ENCODE data around the gene THEMIS2. TPM values are rescaled to one million over a fixed set of nuclear protein-coding genes. Genes with fewer than 3 reads are reported as not detected.

The THEMIS2 gene
- total and polyA plus RNA-seq, 2 of the 8 experiments (the other 6 are each of a cell fraction or from before 2014, with no cell fraction given): 12.4 to 28.0 TPM

DNA sequence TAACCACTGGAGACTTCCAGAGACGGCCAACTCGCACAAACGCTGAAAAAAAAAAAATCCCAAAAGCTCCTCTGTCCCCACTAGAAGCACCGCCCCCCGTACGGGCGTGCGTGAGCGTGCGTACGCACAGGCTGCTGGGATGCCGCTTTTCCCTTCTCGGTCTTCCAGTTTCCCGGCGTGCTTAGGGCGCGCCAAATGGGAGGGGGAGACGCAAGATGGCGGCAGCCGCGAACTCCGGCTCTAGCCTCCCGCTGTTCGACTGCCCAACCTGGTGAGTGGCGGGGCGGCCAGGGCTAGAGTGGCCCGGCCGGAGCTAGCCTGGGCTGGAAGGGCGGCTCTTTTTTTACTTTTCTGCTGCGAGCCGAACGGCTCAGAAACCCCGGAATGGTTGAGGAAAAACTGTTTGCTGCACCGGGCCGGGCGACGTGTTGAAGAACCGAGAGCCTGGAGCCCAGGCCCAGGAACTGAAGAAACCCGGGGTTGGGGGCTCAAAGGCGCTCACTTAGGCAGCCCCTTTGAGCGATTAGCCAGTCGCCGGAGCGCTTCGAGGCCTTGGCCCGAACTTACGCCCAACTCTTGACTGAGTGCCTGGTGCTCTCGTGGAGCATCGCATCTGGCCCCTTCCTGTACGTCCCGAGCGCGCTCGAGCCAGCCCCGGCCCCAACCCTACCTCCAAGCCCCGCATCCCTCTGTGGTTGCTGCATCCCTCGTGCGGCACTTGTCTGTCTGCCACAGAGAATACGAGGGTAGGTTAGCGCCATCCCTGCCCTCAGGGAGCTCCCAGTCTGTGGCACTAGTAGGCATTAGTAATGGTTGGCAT is 41.5 kb upstream of the THEMIS2 start, which contains the start of gene PPP1R8:
PPP1R8 (plus strand) TSS at position 162 of the 820 bp plus-strand sequence; CDS start at position 216, 54 bp downstream.
- Histone ChIP-seq H3K27me3 (replicated peaks in 1 of 4; ENCODE audit: control insufficient read depth in 3 of 4, extremely low read depth in 1 of 4, insufficient read depth in 3 of 4, low read length in 3 of 4) (no peaks in the 10 kb centered on the region), H2BK120ac (replicated peaks; ENCODE audit: low read depth, low read length) (no peak within 1 kb of the TSS), H2BK5ac (ENCODE audit: low read depth, low read length) (peak within 1 kb of the TSS; percentile 90), H2AFZ (ENCODE audit: low read length) (peak within 1 kb of the TSS; percentile 19; the same call in 1 of the 2 replicates), H3K23me2 (ENCODE audit: low read depth, low read length) (peaks cover 4% of the 10 kb centered on the region; the same call in 1 of the 2 replicates), H4K8ac (ENCODE audit: extremely low read depth, insufficient read depth, low read length) (peak within 1 kb of the TSS; percentile 100), H3K4me2 (ENCODE audit: insufficient read depth in 1 of 2, low read depth in 2 of 2, low read length in 2 of 2) (peak within 1 kb of the TSS; percentile 83 to 93), H3K4me1 (replicated peaks in 1 of 4; ENCODE audit: control insufficient read depth in 3 of 4, insufficient read depth in 4 of 4, low read length in 3 of 4) (no peaks in the 10 kb centered on the region; a peak in 2 of 7 replicates), H4K20me1 (replicated peaks in 1 of 2; ENCODE audit: control insufficient read depth in 1 of 2, insufficient read depth in 2 of 2, low read length in 2 of 2) (no peaks in the 10 kb centered on the region), H2BK12ac (ENCODE audit: low read depth, low read length) (peak within 1 kb of the TSS; percentile 46; the same call in 1 of the 2 replicates), H3K9me3 (ENCODE audit: insufficient read depth in 2 of 2, low read depth in 1 of 2, low read length in 1 of 2) (no peaks in the 10 kb centered on the region), H3K27ac (ENCODE audit: low read depth, low read length) (peak within 1 kb of the TSS; percentile 95), H3K23ac (ENCODE audit: insufficient read length) (no peak within 1 kb of the TSS), H2BK20ac (ENCODE audit: low read length) (no peak within 1 kb of the TSS), H3K36me3 (ENCODE audit: control insufficient read depth in 2 of 4, insufficient read depth in 4 of 4, low read length in 3 of 4) (peaks cover 5 to 18% (median 10%) of the 10 kb centered on the region in 4 experiments; a peak in 6 of 8 replicates), H3K9ac (replicated peaks in 1 of 4; ENCODE audit: extremely low read depth in 1 of 4, low read depth in 3 of 4, low read length in 3 of 4) (peak within 1 kb of the TSS; percentile 95 to 99 (median 98)), H3K79me1 (ENCODE audit: low read depth, low read length) (no peaks in the 10 kb centered on the region), H4K5ac (ENCODE audit: insufficient read length, low read depth, low read length) (peak within 1 kb of the TSS; percentile 94), H3K4ac (replicated peaks; ENCODE audit: insufficient read length, low read depth, low read length) (peak within 1 kb of the TSS; percentile 63), H3K56ac (replicated peaks; ENCODE audit: insufficient read length, low read depth, low read length) (peak within 1 kb of the TSS; percentile 70), H3K18ac (ENCODE audit: extremely low read depth, low read length) (peak within 1 kb of the TSS; percentile 89; the same call in 1 of the 2 replicates), H3K79me2 (ENCODE audit: control insufficient read depth in 1 of 2, insufficient read depth in 2 of 2, low read length in 2 of 2) (peaks cover 17 to 49% of the 10 kb centered on the region in 2 experiments), H3K14ac (ENCODE audit: insufficient read length) (no peak within 1 kb of the TSS), H2AK5ac (ENCODE audit: low read depth, low read length) (peak within 1 kb of the TSS; percentile 69; the same call in 1 of the 2 replicates), H4K91ac (replicated peaks; ENCODE audit: insufficient read length, low read length) (peak within 1 kb of the TSS; percentile 15), H2BK15ac (ENCODE audit: low read length) (no peak within 1 kb of the TSS), H3K4me3 (ENCODE audit: extremely low read depth in 1 of 4, insufficient read depth in 2 of 4, low read depth in 3 of 4, low read length in 4 of 4) (peak within 1 kb of the TSS; percentile 69 to 96 (median 82))
- 2% methylated on average over 59 of the region's 60 CpGs; no CpG with 5 or more reads in 1 of the 2 experiments for WGBS, 2 experiments (ENCODE audit: extremely low coverage in 1 of 2, insufficient coverage in 1 of 2, insufficient read length in 1 of 2, insufficient replicate concordance in 2 of 2, low coverage in 1 of 2, low lambda C conversion rate in 2 of 2, missing lambda C conversion rate in 1 of 2)
- peak; percentile 36 for FAIRE-seq
- POLR2A ChIA-PET (ENCODE audit: partially characterized antibody): interaction anchor here (0.6 to 3.3 kb wide), 29 partner anchors 8 to 803 kb away, joined by 3 to 23 read pairs (median 3); partner anchors contain the start of genes FAM76A, SMPDL3B and STX12
- CTCF ChIA-PET (ENCODE audit: partially characterized antibody): interaction anchor here (1.1 kb wide), 1 partner anchor 18 kb away, joined by 3 read pairs; no protein-coding TSS in a partner anchor
- DNase-seq (ENCODE audit: low read depth in 1 of 2, low spot score in 2 of 2): peak; percentile 81 to 90
- TF ChIP-seq JUN (IDR thresholded peaks at IDR 0.05; ENCODE audit: low read depth, low read length) (no peak), RNF2 (IDR thresholded peaks at IDR 0.05; ENCODE audit: borderline replicate concordance, low read depth, low read length, missing control alignments, poor library complexity, severe bottlenecking) (no peak), BRCA1 (IDR thresholded peaks at IDR 0.05; ENCODE audit: low read depth, low read length) (no peak), CBX8 (IDR thresholded peaks at IDR 0.05; ENCODE audit: borderline replicate concordance, low read depth, low read length) (no peak), JUND (IDR thresholded peaks at IDR 0.05; ENCODE audit: low read length) (peak; percentile 36; the same call in 1 of the 2 replicates), POU5F1 (IDR thresholded peaks at IDR 0.05; ENCODE audit: low read depth, low read length) (no peak), POLR2A (IDR thresholded peaks at IDR 0.05; ENCODE audit: control extremely low read depth in 1 of 2, low read depth in 2 of 2, low read length in 2 of 2) (peak; percentile 97 to 98), BACH1 (IDR thresholded peaks at IDR 0.05; ENCODE audit: low read length) (no peak)
- TF ChIP-seq, protein P1, sequence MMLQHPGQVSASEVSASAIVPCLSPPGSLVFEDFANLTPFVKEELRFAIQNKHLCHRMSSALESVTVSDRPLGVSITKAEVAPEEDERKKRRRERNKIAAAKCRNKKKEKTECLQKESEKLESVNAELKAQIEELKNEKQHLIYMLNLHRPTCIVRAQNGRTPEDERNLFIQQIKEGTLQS (IDR thresholded peaks at IDR 0.05; ENCODE audit: insufficient read depth, low read depth, low read length): no peak
